ENCODE results near the gene TCP1. TPM values are rescaled to one million over a fixed set of nuclear protein-coding genes. Genes with fewer than 3 reads are reported as not detected.

Gene TCP1
- total RNA-seq, 1 experiment from 2014 or later, result 412 TPM

- DNase-seq, result no peak
- no peaks in the 10 kb centered on the region for H3K9me3 Mint-ChIP-seq
Observed at GRCh38 chr6:159753081-159753872, 36.1 kb downstream of the TCP1 start.

More at GRCh38 chr6:159753081-159753872, 36.1 kb downstream of the TCP1 start:
- H3T11ph ChIP-seq (ENCODE audit: low read length), result no peak overlapping the region
- no peak overlapping the region for H3K18ac ChIP-seq (ENCODE audit: insufficient read length, low read depth, low read length)
- no peak overlapping the region for H3K27ac ChIP-seq (ENCODE audit: insufficient read length, low read depth, low read length)
- H3K4ac ChIP-seq (ENCODE audit: low read depth, low read length), result no peak overlapping the region
- no peaks in the 10 kb centered on the region for H3K23me2 ChIP-seq (ENCODE audit: insufficient read length, low read depth, low read length, poor library complexity, severe bottlenecking)
- no peak overlapping the region for H4K91ac ChIP-seq (ENCODE audit: insufficient read length, low read depth, low read length)
- no peak overlapping the region for H2BK20ac ChIP-seq (ENCODE audit: low read depth, low read length, poor library complexity, severe bottlenecking)
- H3K9ac ChIP-seq (ENCODE audit: extremely low read depth, insufficient read length, low read length), result no peak overlapping the region
- H2BK12ac ChIP-seq (ENCODE audit: insufficient read length, low read depth, low read length), result no peak overlapping the region
- H2BK15ac ChIP-seq (ENCODE audit: low read depth, low read length), result no peak overlapping the region
- Mint-ChIP-seq H3K36me3 (ENCODE audit: insufficient read depth in 1 of 3, low read depth in 3 of 3) (peaks cover 50 to 92% (median 86%) of the 10 kb centered on the region in 3 experiments; a peak in 6 of 7 replicates), H3K27me3 (ENCODE audit: low read depth) (no peaks in the 10 kb centered on the region), H3K27ac (peak overlapping the region in 1 of 3 experiments; percentile 29; a peak in 1 of 7 replicates), H3K4me1 (peaks cover under 1 to 6% of the 10 kb centered on the region in 2 experiments; a peak in 2 of 4 replicates), H3K4me3 (no peak overlapping the region)
- H3K56ac ChIP-seq (ENCODE audit: insufficient read length, low read depth, low read length), result no peak overlapping the region
- H2AFZ ChIP-seq (ENCODE audit: low read length), result no peak overlapping the region
- no peaks in the 10 kb centered on the region for H3K27me3 ChIP-seq (ENCODE audit: insufficient read depth, low read length)
- H3K9me3 ChIP-seq (ENCODE audit: control insufficient read depth, low read depth, low read length), result no peaks in the 10 kb centered on the region
- H4K8ac ChIP-seq (replicated peaks; ENCODE audit: insufficient read length, low read depth, low read length), result no peak overlapping the region
- H2AK5ac ChIP-seq (ENCODE audit: insufficient read length, low read length), result no peak overlapping the region
- H3K14ac ChIP-seq (ENCODE audit: insufficient read depth, low read length), result no peak overlapping the region
- no peaks in the 10 kb centered on the region for H3K4me1 ChIP-seq (ENCODE audit: insufficient read depth, low read length)
- no peak overlapping the region for H3K23ac ChIP-seq (ENCODE audit: insufficient read length, low read depth, low read length)
- no peaks in the 10 kb centered on the region for H3K79me1 ChIP-seq (ENCODE audit: insufficient read depth, low read depth, low read length, poor library complexity, severe bottlenecking)
- H3K4me2 ChIP-seq (ENCODE audit: insufficient read depth, insufficient read length, low read length), result no peak overlapping the region
- H3K79me2 ChIP-seq (ENCODE audit: insufficient read depth, low read length), result no peaks in the 10 kb centered on the region
- H2BK120ac ChIP-seq (ENCODE audit: low read depth, low read length, poor library complexity, severe bottlenecking), result no peak overlapping the region
- no peak for TF ChIP-seq CTCF (conservative IDR thresholded peaks at IDR 0.05)
- no peak overlapping the region for H4K5ac ChIP-seq (ENCODE audit: insufficient read length, low read depth, low read length)
- H4K20me1 ChIP-seq (ENCODE audit: control insufficient read depth, insufficient read depth, insufficient read length), result no peaks in the 10 kb centered on the region
- WGBS (ENCODE audit: extremely low coverage, insufficient read length, low lambda C conversion rate), result no CpG with 5 or more reads among the region's 6 CpGs
- no peak overlapping the region for H2BK5ac ChIP-seq (ENCODE audit: insufficient read length, low read length)

Measured in H9 (cell line).